NCI-H345 treated with DMSO at 0.1 percent for 48 hours (cell line): ENCODE data around the gene LRP1B.

Source experiments
- DNase-seq: peaks from one replicate; lab custom pipeline; 2025; ENCODE audit not compliant: unreplicated experiment; lab: John Stamatoyannopoulos, UW

Gene LRP1B

GRCh38 chr2:141522702-141523101 is 608.1 kb downstream of the LRP1B start:
- no peak for DNase-seq

DNA sequence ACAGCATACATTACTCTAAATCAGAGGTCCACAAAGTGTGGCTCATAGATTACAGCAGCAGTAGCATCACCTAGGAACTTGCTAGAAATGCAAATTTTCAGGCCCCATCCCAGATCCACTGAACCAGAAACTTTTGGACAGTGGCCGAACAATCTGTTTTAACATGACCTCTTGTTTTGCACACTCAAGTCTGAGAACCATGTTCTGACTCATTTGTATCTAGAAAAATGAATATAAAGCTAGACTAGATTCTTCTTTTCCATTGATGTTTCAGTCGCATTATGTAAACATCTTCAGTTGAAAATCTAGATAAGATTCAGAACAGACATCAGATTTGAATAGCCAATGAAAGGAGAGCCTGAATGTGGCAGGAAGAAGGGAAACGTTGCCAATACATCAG is 608.8 kb downstream of the LRP1B start:
- no peak for DNase-seq

GRCh38 chr2:141519906-141520305 is 610.9 kb downstream of the LRP1B start:
- no peak for DNase-seq

DNA sequence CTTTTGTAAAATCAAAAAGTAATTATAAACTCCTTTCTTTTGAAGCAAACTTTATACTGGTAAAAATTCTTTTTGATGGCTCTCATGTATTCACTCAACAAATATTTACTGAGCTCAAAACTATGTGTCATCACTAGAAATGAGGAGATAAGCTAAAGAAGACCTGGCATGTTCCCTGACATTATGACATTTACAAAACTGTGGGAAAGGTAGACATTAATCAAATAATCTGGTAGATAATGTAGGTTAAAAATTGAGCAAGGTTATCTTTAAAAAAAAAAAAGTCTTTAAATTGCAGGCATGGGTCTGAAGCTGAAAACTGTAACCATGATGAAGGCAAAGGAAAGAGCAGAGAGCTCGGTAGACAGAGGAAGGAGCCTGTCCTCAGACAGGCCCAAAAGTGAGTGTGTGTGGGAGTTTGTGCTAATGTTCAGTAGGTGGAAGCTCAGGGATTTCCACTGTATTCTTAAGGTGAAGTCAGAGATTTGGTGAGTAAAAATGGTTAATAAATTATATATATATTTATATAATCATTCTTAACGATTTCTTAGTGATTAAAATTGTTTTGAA is 612.9 kb downstream of the LRP1B start:
- no peak for DNase-seq

- DNase-seq, result no peak
Observed at GRCh38 chr2:141517180-141517851, 613.5 kb downstream of the LRP1B start.

DNA sequence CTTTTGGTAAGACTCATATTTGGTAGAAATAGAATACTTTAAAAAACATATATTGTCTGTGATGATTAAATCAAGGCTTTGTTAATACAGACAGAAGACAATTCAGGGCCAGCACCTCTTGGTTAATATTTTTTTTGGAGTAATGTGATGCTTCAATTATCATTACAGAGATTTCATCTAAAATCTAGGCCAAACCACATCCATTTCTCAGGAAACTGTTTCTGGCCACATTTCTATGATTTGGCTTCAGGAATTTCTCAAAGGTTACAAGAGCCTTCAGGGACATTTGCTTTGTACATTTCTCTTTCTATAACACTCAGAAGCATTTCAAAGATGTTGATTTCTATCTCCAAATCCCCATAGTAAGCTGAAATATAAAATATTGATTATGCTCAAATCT is 614.9 kb downstream of the LRP1B start:
- no peak for DNase-seq

DNA sequence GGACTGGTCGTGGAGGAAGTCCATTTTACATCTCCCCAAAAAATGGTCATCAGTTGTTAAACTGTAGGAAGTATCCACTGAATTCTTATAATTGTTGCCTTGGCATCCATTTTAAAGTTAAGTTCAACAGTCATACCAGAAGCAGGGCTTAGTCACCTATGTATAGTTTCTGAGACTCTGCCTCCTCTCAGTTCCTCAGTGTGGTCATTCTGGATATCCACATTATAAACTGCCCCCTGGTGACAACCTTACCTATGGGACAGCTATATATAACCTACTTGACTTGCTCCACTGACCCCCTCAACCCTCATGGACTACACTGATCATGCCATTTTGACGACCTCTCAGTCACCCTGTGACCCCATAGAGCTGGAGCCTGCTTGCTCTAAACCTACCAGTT is 617.0 kb downstream of the LRP1B start:
- no peak for DNase-seq

GRCh38 chr2:141508806-141509595 is 621.8 kb downstream of the LRP1B start:
- DNase-seq, result no peak

DNA sequence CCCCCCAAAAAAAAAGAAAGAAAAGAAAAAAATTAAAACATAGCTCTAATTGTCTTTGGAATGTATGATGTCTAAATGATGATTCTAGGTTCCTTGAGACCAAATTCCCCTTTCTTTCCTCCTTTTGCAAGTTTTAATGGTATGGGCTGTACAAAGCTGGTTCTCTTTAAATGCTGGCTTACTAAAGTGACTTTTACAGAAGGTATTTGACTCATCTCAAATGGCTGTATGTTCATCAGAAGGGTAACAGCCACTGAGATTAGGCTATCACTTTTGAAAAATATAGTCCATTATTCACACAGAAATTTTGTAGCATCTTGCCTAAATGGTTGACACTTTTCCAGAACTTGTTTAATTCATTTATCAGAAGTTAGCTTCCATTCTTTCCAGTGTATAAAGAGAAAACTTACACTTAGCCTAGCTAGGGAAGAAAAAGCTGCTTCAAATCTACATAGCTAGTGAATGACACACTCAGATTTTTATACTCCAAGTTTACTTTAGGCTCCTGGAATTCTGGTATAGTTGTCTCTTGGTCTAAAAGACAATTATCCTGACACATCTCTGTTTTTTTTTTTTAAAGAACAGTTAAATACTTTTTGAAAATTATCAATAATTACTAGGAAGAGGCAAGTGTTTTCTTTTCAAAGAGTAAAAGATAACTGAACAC is 622.6 kb downstream of the LRP1B start:
- DNase-seq, result no peak

DNA sequence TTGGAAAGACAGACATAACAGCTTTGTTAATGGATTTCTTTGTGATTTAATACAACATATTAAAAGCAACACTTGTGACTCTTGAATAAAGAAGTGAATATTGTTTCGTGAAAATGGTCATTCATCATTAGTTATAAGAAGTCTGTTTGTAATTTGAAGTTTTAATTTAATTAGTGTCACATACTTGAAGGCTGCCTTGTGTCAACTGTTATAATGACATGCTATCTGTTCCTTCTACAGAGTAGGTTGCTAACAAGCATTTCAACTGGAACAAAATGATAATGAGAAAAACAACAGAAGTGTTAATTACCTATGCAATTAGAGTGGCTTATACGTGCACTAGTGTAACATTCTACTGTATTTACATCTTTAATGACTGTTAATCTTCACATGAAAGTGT is 624.7 kb downstream of the LRP1B start:
- no peak for DNase-seq

DNA sequence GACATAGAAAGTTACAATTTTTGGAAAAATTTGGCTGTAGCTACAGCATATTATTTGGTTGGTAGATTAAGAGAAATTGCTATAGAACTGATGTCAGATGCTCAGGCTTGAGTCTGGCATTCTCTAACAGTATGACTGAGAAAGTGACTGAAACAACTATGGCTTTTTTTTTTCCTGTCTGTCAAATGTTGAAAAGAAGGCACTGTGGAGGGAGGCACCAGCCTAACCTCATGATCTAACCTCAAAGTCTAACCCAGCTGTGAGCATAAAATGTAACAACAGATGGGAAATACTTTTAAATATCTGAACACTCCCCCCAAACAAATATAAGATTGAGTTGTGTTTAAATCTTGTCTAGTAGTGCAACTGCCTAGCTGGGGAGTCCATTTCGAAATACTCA is 629.1 kb downstream of the LRP1B start:
- DNase-seq, result no peak

DNA sequence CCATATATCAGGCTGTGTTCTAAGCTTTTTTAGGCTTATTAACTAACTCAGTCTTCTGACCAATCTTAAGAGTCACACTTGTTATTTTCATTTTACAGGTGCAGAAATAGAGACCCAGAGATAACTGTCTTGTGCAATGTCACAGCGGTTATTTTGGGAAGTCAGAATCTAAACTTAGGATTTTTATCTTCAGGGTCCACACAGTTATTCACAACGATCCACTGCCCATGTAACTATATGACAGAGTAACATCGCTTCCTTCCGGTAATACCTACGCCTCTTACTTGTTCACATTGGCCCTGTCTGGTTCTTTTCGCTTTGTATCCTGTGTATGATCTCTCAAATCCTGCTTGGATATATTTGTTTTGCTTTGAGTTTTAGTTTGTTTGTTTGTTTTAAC is 631.7 kb downstream of the LRP1B start:
- DNase-seq, result no peak

DNA sequence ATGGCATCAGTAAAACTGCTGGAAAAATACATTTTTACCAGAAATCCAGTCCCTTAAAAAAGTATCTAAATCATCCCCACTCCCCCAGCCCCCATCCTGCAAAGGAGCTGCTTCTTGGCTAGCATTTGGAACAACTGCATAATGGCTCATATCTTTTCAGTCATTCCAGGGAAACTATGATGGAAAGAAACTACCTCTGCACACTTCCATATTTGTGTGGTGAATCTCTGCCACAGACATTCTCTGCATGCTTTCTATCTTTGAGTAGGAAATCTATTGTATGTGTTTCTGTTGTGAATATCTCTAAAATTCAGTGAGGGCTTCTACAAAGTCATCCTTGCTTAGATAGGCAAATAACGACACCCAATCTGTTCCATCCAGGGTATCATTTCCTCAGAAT is 632.3 kb downstream of the LRP1B start:
- no peak for DNase-seq

DNA sequence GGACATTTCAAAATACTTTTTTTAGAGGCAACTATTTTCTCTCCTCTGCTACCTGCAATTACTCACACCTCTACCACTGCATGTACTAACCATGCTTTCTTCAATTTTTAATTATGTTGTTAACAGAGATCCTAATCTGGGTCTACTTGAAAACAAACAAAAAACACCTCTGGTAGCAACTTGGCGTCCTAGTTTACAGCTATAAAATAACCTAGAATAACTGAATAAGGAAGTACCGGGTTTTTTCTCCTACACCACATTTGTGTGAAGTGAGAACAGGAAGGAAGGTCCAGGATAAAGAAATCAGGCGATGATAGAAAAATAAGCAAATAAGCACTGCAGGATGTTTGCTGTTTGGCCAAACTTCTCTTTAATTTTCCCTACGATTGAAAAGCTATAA is 633.5 kb downstream of the LRP1B start:
- DNase-seq, result no peak

- DNase-seq, result no peak
Observed at GRCh38 chr2:141496810-141497209, 634.0 kb downstream of the LRP1B start.

DNA sequence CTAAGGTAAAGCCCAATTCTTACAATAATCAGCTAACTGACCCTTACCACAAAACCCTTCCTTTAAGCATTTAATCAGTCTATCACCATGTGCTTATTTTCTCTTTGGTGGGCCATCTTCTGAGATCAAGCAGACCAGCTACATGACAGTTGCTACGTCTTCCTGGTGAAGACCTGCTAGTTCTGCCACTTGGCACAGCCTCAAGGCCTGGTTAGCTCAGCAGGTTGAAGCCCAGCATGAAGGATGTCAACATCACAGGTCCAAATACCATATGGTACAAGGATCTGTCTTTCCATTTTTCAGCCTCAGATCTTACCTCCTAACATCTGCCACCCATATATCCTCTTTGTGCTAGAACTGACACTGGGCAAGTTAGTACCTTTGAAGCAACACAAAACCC is 636.9 kb downstream of the LRP1B start:
- no peak for DNase-seq

DNA sequence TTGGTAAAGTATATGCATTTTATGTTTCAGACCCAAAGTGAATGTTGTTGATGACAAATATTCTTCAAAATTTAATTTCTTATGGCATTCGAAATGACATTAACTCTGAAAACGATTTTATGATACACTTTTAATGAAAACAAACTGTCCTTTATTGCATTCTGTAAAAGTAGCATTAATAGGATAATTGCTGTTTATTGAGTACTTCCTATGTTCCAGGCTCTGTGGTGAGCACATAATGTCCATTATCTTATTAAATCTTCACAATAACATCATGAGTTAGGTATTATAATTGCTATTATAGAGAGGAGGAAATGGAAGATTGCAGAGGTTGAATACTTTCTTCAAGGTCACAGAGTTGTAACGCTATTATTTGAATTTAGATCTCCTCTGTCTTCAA is 638.0 kb downstream of the LRP1B start:
- no peak for DNase-seq

DNA sequence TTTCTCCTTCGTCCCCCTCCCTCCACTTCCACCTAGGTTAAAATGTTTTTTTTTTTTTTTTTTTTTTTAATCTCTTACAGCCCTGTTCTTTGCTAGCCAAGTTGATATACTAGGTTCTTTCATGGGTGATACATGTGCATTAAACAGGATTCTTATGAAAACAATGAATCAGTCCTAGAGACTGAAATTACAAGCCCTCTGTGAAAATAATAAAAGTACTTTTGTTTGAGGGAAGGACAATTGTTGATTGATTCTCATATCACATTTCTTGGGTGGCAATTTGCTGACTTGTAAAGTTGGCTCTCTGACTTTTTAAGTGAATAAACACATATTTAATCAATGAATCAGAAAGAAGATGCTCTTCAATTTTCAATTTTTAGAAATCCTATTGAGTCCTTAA is 639.9 kb downstream of the LRP1B start:
- DNase-seq, result no peak

DNA sequence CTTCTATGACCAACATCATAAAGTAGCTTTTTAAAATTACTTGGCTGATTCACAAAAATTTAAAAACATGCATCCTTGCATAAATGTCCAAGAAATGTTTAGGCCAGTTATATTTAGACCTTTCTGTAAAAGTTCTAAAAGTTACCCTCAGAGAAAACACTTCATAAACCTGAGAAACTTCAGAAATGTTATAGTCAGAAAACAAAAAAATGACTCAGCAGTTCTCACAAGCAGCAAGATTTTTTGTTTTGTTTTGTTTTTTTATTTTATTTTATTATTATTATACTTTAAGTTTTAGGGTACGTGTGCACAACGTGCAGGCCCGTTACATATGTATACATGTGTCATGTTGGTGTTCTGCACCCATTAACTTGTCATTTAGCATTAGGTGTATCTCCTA is 648.1 kb downstream of the LRP1B start:
- DNase-seq, result no peak

DNA sequence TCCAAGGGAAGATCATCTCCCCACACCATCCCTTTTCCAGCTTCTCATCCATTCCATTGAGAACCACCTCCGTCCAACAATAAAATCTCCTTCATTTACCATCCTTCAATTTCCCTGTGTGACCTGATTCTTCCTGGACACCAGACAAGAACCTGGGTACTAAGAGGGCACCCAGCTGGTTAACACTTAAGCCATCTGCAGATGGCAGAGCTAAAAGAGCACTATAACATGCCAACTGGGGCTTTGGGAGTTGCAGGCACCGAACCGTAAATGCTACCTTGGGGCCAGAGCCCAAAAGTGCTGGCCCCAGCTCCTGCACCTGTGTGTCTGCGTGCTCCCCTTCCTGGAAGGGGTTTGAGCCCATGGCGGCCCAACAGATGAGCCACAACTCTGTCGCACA is 655.0 kb downstream of the LRP1B start:
- DNase-seq, result no peak

- DNase-seq, result no peak
Observed at GRCh38 chr2:141468761-141469160, 662.1 kb downstream of the LRP1B start.

- no peak for DNase-seq
Observed at GRCh38 chr2:141467331-141467730, 663.5 kb downstream of the LRP1B start.
